Suprapubic skin (tissue), 4 donors: ENCODE data around the gene SCUBE1. TPM values are rescaled to one million over a fixed set of nuclear protein-coding genes. Genes with fewer than 3 reads are reported as not detected.

Experiments
- DNase-seq, 2 donors: peaks; one replicate each; pipeline ENCODE4 v3.0.0-alpha.2; 2019; ENCODE audit warnings: low spot score in 2 of 2
- H3K27ac ChIP-seq: fragments of 200-600 bp; sonication (generic); one replicate; pipeline ENCODE4 v1.5.1; 2019
- H3K27me3 ChIP-seq: fragments of 200-600 bp; sonication (generic); one replicate; pipeline ENCODE4 v1.5.1; 2019
- H3K36me3 ChIP-seq: fragments of 200-600 bp; sonication (generic); one replicate; pipeline ENCODE4 v1.5.1; 2019
- H3K4me1 ChIP-seq: fragments of 200-600 bp; sonication (generic); one replicate; pipeline ENCODE4 v1.5.1; 2019
- H3K4me3 ChIP-seq: fragments of 200-600 bp; sonication (generic); one replicate; pipeline ENCODE4 v1.5.1; 2019; ENCODE audit warnings: mild to moderate bottlenecking
- H3K9me3 ChIP-seq: fragments of 200-600 bp; sonication (generic); one replicate; pipeline ENCODE4 v1.5.1; 2019
- CTCF ChIP-seq, 2 donors: fragments of 200-600 bp in 1 of 2; fragments of 450-650 bp in 1 of 2; sonication (generic) in 1 of 2; IDR thresholded peaks; one replicate each; pipeline ENCODE4 v1.5.1; 2016 to 2019; ENCODE audit warnings: antibody characterized with exemption in 2 of 2, mild to moderate bottlenecking in 1 of 2, moderate library complexity in 1 of 2
- EP300 ChIP-seq: sonication (generic); formaldehyde crosslinking; IDR thresholded peaks from one replicate; pipeline ENCODE4 v1.6.1; 2017; ENCODE audit warnings: antibody characterized with exemption
- POLR2A ChIP-seq, 2 donors: fragments of 450-650 bp; IDR thresholded peaks; one replicate each; pipeline ENCODE4 v1.6.1; 2017; ENCODE audit warnings: antibody characterized with exemption in 2 of 2, mild to moderate bottlenecking in 2 of 2, moderate library complexity in 2 of 2
- POLR2AphosphoS5 ChIP-seq, 3 donors: sonication (generic); formaldehyde crosslinking; IDR thresholded peaks; one replicate each; pipeline ENCODE4 v1.6.1; 2017; ENCODE audit warnings: antibody characterized with exemption in 3 of 3
- WGBS: methylation state at CpG from one replicate; pipeline ENCODE4 v1.1.5; 2018; 5-methylcytosine and 5-hydroxymethylcytosine counted together
- total RNA-seq, 4 donors: library from RNA; depleted of rRNA; stranded (reverse); fragments of >200 nt; gene quantifications; one replicate each; pipeline ENCODE4 v1.1.0, GENCODE V29; 2016

Gene SCUBE1
- total RNA-seq, 4 donors from 2014 or later, result 0.47 to 1.1 (median 0.78) TPM

DNA sequence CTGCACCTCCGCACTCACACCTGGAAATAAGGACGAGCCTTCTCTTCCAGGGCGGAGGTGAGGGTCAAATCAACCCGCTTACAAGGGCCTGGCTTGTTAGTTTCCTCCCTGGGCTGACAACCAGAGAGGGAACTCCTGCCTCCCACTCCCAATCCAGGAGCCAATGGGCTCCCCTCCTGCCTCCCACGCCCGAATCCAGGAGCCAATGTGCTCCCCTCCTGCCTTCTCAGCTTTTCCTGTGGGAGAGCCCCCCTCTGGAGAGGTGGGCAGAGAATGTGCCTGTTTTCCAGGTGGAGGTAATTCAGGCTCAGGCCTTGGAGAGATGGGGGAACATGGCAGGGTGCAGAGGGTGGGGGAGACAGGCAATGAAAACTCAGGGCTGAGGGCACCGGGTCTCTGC is 102.6 kb downstream of the SCUBE1 start:
- Histone ChIP-seq H3K4me1 (no peaks in the 10 kb centered on the region), H3K36me3 (no peaks in the 10 kb centered on the region), H3K27ac (no peak overlapping the region), H3K4me3 (no peak overlapping the region), H3K27me3 (no peaks in the 10 kb centered on the region), H3K9me3 (no peaks in the 10 kb centered on the region)
- WGBS, result 68% methylated on average over 6 of the region's 7 CpGs
- DNase-seq, result no peak
- TF ChIP-seq CTCF (IDR thresholded peaks at IDR 0.05) (no peak), EP300 (no peak), POLR2AphosphoS5 (IDR thresholded peaks at IDR 0.05) (no peak), POLR2A (IDR thresholded peaks at IDR 0.05) (no peak)

DNA sequence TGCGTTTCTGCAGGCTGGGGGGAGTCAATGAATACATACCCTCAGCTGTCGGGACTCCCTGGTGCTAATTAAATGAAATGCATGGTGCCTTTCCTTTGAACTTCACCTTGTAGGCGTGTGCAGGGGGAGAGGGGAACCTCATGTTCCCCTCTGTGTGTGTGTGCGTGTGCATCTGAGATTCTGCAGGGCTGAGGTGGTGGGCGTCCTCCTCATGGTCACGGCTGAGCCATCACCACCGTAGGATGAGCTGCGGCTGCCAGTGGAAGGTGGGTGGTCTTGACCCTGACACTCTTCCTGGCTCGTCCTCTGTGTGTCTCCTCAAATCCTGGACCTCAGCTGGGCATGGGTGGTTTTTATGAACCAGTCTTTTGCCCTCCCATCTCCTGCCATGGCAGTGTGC is 103.2 kb downstream of the SCUBE1 start:
- H3K9me3 ChIP-seq, result no peaks in the 10 kb centered on the region
- H3K36me3 ChIP-seq, result no peaks in the 10 kb centered on the region
- no peak overlapping the region for H3K4me3 ChIP-seq
- no peak overlapping the region for H3K27ac ChIP-seq
- WGBS, result 78% methylated on average over 8 of the region's 9 CpGs
- DNase-seq, result no peak
- no peak for TF ChIP-seq EP300
- TF ChIP-seq POLR2AphosphoS5 (IDR thresholded peaks at IDR 0.05), result no peak
- no peak for TF ChIP-seq POLR2A (IDR thresholded peaks at IDR 0.05)
- TF ChIP-seq CTCF (IDR thresholded peaks at IDR 0.05), result no peak
- no peaks in the 10 kb centered on the region for H3K4me1 ChIP-seq
- H3K27me3 ChIP-seq, result no peaks in the 10 kb centered on the region

- Histone ChIP-seq H3K36me3 (no peaks in the 10 kb centered on the region), H3K27me3 (peaks cover 4% of the 10 kb centered on the region), H3K27ac (no peak overlapping the region), H3K4me3 (no peak overlapping the region), H3K4me1 (no peaks in the 10 kb centered on the region), H3K9me3 (no peaks in the 10 kb centered on the region)
- WGBS, result 42% methylated on average over 4 of the region's 7 CpGs
- TF ChIP-seq POLR2AphosphoS5 (IDR thresholded peaks at IDR 0.05), result no peak
- TF ChIP-seq EP300, result no peak
- no peak for DNase-seq
Observed at GRCh38 chr22:43239193-43239780, 103.9 kb downstream of the SCUBE1 start.

DNA sequence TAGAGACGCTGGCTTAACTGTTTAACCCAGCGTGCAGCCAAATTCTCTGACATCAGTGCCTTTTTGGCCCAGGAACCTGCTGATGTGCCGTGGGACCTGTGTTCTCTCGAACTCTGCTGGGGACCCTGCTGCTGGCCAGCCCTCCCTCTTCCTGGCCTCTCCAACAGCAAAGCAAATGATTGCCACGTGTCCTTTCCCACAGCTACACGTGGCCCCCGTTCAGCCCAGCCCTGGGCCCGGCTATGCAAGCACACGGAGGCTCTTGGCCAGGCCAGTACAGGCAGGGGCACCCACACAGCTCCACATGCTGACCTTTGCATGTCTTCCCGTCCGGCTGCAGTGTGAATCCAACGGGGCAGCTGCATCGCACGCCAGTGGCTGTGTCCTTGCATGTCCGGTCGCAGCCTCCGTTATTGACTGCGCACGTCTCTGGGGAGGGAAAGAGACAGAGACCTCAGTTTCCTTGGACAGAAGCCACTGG is 104.6 kb downstream of the SCUBE1 start:
- 85% methylated on average over 8 of the region's 19 CpGs for WGBS
- Histone ChIP-seq H3K27me3 (peaks cover 5% of the 10 kb centered on the region), H3K4me3 (no peak overlapping the region), H3K4me1 (no peaks in the 10 kb centered on the region), H3K27ac (no peak overlapping the region), H3K36me3 (no peaks in the 10 kb centered on the region), H3K9me3 (no peaks in the 10 kb centered on the region)
- DNase-seq, result no peak
- TF ChIP-seq POLR2A (IDR thresholded peaks at IDR 0.05), result no peak

- no peak overlapping the region for H3K4me3 ChIP-seq
- no peak overlapping the region for H3K27ac ChIP-seq
- WGBS, result 67% methylated on average over 5 of the region's 9 CpGs
- no peaks in the 10 kb centered on the region for H3K36me3 ChIP-seq
- DNase-seq, result no peak
- H3K9me3 ChIP-seq, result no peaks in the 10 kb centered on the region
- TF ChIP-seq POLR2AphosphoS5 (IDR thresholded peaks at IDR 0.05), result no peak
- no peak for TF ChIP-seq CTCF (IDR thresholded peaks at IDR 0.05)
- TF ChIP-seq POLR2A (IDR thresholded peaks at IDR 0.05), result no peak
- no peak for TF ChIP-seq EP300
- H3K4me1 ChIP-seq, result no peaks in the 10 kb centered on the region
- H3K27me3 ChIP-seq, result peaks cover 8% of the 10 kb centered on the region
Observed at GRCh38 chr22:43237280-43237679, 105.9 kb downstream of the SCUBE1 start.

- Histone ChIP-seq H3K9me3 (no peaks in the 10 kb centered on the region), H3K4me3 (no peak overlapping the region), H3K4me1 (no peaks in the 10 kb centered on the region), H3K27me3 (peaks cover 15% of the 10 kb centered on the region), H3K27ac (no peak overlapping the region), H3K36me3 (no peaks in the 10 kb centered on the region)
- WGBS, result 76% methylated on average over 13 of the region's 14 CpGs
- TF ChIP-seq CTCF (IDR thresholded peaks at IDR 0.05) (no peak), EP300 (no peak), POLR2A (IDR thresholded peaks at IDR 0.05) (no peak), POLR2AphosphoS5 (IDR thresholded peaks at IDR 0.05) (no peak)
- no peak for DNase-seq
Observed at GRCh38 chr22:43236411-43237166, 106.6 kb downstream of the SCUBE1 start.
